Loucy (cell line): ENCODE data around the gene CCND1.

Source experiments
- H2AFZ ChIP-seq: fragments of 200-600 bp; sonication (generic); 2 replicates; pipeline ENCODE4 v1.6.0; 2016; ENCODE audit warnings: antibody characterized with exemption, mild to moderate bottlenecking, low read length, moderate library complexity
- H3F3A ChIP-seq: fragments of 200-600 bp; 2 replicates; pipeline ENCODE4 v1.6.0; 2016; ENCODE audit warnings: antibody characterized with exemption, low read depth, mild to moderate bottlenecking
- H3K27me3 ChIP-seq: fragments of 200-600 bp; sonication (generic); 2 replicates; pipeline ENCODE4 v1.6.1; 2014; ENCODE audit warnings: low read length, mild to moderate bottlenecking; ENCODE audit not compliant: insufficient read depth, poor library complexity, severe bottlenecking
- H3K36me3 ChIP-seq: fragments of 200-600 bp; sonication (generic); 2 replicates; pipeline ENCODE4 v1.6.1; 2016; ENCODE audit warnings: low read length; ENCODE audit not compliant: insufficient read depth
- H3K4me1 ChIP-seq: fragments of 200-600 bp; sonication (generic); 2 replicates; pipeline ENCODE4 v1.5.1; 2014; ENCODE audit warnings: low read length, mild to moderate bottlenecking; ENCODE audit not compliant: insufficient read depth, poor library complexity, severe bottlenecking
- H3K4me2 ChIP-seq: fragments of 200-600 bp; sonication (generic); 2 replicates; pipeline ENCODE4 v1.6.0; 2014; ENCODE audit warnings: antibody characterized with exemption, low read length, low read depth, mild to moderate bottlenecking; ENCODE audit not compliant: poor library complexity, severe bottlenecking
- H3K4me3 ChIP-seq: fragments of 200-600 bp; sonication (generic); 2 replicates; pipeline ENCODE4 v1.5.1; 2014; ENCODE audit warnings: low read length, mild to moderate bottlenecking, mixed read lengths; ENCODE audit not compliant: poor library complexity, severe bottlenecking
- H3K79me2 ChIP-seq: fragments of 200-600 bp; sonication (generic); 2 replicates; pipeline ENCODE4 v1.6.1; 2014; ENCODE audit warnings: low read length; ENCODE audit not compliant: insufficient read depth
- H3K9ac ChIP-seq: fragments of 200-600 bp; sonication (generic); 2 replicates; pipeline ENCODE4 v1.6.0; 2014; ENCODE audit warnings: mild to moderate bottlenecking, low read depth, low read length, moderate library complexity; ENCODE audit not compliant: poor library complexity, severe bottlenecking
- H3K9me2 ChIP-seq: fragments of 200-600 bp; sonication (generic); replicated peaks from 2 replicates; pipeline ENCODE4 v1.6.1; 2016; ENCODE audit warnings: low read depth, low read length, mixed read lengths
- H3K9me3 ChIP-seq: fragments of 200-600 bp; sonication (generic); 2 replicates; pipeline ENCODE4 v1.6.1; 2014; ENCODE audit warnings: mild to moderate bottlenecking, antibody characterized with exemption, low read length, low read depth; ENCODE audit not compliant: insufficient read depth
- H4K20me1 ChIP-seq: fragments of 200-600 bp; sonication (generic); 2 replicates; pipeline ENCODE4 v1.6.0; 2014; ENCODE audit warnings: antibody characterized with exemption, low read length, mild to moderate bottlenecking; ENCODE audit not compliant: insufficient read depth, poor library complexity, severe bottlenecking
- EZH2phosphoT487 ChIP-seq: fragments of 200-600 bp; IDR thresholded peaks from 2 replicates; pipeline ENCODE4 v1.6.1; 2018; ENCODE audit warnings: antibody characterized with exemption, mild to moderate bottlenecking, moderate library complexity, borderline replicate concordance
- TF ChIP-seq, protein P1 (sequence below): fragments of 200-600 bp; sonication (generic); conservative IDR thresholded peaks from 2 replicates; pipeline ENCODE4 v1.5.1; 2014; ENCODE audit warnings: mild to moderate bottlenecking, antibody characterized with exemption, low read length

CCND1 gene

DNA sequence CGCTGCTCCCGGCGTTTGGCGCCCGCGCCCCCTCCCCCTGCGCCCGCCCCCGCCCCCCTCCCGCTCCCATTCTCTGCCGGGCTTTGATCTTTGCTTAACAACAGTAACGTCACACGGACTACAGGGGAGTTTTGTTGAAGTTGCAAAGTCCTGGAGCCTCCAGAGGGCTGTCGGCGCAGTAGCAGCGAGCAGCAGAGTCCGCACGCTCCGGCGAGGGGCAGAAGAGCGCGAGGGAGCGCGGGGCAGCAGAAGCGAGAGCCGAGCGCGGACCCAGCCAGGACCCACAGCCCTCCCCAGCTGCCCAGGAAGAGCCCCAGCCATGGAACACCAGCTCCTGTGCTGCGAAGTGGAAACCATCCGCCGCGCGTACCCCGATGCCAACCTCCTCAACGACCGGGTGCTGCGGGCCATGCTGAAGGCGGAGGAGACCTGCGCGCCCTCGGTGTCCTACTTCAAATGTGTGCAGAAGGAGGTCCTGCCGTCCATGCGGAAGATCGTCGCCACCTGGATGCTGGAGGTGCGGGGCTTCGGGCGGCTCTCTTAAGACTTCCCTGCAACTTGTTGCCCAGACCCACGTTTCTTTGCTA, at the start of gene CCND1:
Gene CCND1, plus strand, starts transcription at position 162 of the 587 bp plus-strand sequence. Its CDS starts 158 bp downstream, at position 320.
- no peaks in the 10 kb centered on the region for H3K79me2 ChIP-seq
- no peaks in the 10 kb centered on the region for H3K27me3 ChIP-seq
- H3K4me1 ChIP-seq = no peaks in the 10 kb centered on the region
- no peaks in the 10 kb centered on the region for H3F3A ChIP-seq
- H3K4me2 ChIP-seq = peak within 1 kb of the TSS; percentile 64
- no peaks in the 10 kb centered on the region for H3K9me3 ChIP-seq
- TF ChIP-seq, protein P1, sequence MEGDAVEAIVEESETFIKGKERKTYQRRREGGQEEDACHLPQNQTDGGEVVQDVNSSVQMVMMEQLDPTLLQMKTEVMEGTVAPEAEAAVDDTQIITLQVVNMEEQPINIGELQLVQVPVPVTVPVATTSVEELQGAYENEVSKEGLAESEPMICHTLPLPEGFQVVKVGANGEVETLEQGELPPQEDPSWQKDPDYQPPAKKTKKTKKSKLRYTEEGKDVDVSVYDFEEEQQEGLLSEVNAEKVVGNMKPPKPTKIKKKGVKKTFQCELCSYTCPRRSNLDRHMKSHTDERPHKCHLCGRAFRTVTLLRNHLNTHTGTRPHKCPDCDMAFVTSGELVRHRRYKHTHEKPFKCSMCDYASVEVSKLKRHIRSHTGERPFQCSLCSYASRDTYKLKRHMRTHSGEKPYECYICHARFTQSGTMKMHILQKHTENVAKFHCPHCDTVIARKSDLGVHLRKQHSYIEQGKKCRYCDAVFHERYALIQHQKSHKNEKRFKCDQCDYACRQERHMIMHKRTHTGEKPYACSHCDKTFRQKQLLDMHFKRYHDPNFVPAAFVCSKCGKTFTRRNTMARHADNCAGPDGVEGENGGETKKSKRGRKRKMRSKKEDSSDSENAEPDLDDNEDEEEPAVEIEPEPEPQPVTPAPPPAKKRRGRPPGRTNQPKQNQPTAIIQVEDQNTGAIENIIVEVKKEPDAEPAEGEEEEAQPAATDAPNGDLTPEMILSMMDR = no peak
- TF ChIP-seq EZH2phosphoT487 = no peak
- no peaks in the 10 kb centered on the region for H4K20me1 ChIP-seq
- no peak within 1 kb of the TSS for H2AFZ ChIP-seq
- no peak within 1 kb of the TSS for H3K9ac ChIP-seq
- H3K36me3 ChIP-seq = no peaks in the 10 kb centered on the region
- H3K9me2 ChIP-seq = no peaks in the 10 kb centered on the region
- peak within 1 kb of the TSS; percentile 70 for H3K4me3 ChIP-seq

- H4K20me1 ChIP-seq = no peaks in the 10 kb centered on the region
- H3K9ac ChIP-seq = no peak overlapping the region
- H3F3A ChIP-seq = no peaks in the 10 kb centered on the region
- H3K9me3 ChIP-seq = no peaks in the 10 kb centered on the region
- no peaks in the 10 kb centered on the region for H3K4me1 ChIP-seq
- H2AFZ ChIP-seq = no peak overlapping the region
- no peaks in the 10 kb centered on the region for H3K27me3 ChIP-seq
- H3K79me2 ChIP-seq = no peaks in the 10 kb centered on the region
- H3K9me2 ChIP-seq = no peaks in the 10 kb centered on the region
- no peak overlapping the region for H3K4me2 ChIP-seq
- no peaks in the 10 kb centered on the region for H3K36me3 ChIP-seq
- TF ChIP-seq, protein P1 = no peak
- no peak for TF ChIP-seq EZH2phosphoT487
- H3K4me3 ChIP-seq = no peak overlapping the region
Measured at GRCh38 chr11:69592986-69593650, 47.8 kb upstream of the CCND1 start.

DNA sequence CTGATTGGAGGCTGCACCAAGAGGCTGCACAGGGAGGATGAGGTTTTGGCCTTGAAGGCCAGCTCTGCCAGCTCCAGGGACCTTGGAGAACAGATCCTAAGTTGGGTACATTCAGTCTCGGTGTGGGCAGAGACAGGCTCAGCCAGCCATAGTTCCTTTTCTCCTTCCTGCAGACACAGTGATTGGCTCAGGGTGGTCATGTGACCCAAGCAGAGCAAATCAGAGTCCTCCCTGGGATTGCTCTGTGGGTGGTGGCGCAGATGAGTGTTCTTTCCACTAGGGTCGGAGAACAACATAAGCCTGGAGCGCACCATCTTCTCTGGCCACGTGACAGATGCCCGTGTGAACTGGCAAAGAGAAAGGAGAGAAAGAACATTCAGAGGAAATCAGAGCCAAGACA, 47.1 kb upstream of the CCND1 start:
- H3K4me2 ChIP-seq = no peak overlapping the region
- no peaks in the 10 kb centered on the region for H3K9me2 ChIP-seq
- H3F3A ChIP-seq = no peaks in the 10 kb centered on the region
- H3K4me1 ChIP-seq = no peaks in the 10 kb centered on the region
- H3K9ac ChIP-seq = no peak overlapping the region
- no peak overlapping the region for H3K4me3 ChIP-seq
- TF ChIP-seq, protein P1 = no peak
- TF ChIP-seq EZH2phosphoT487 = no peak
- H2AFZ ChIP-seq = no peak overlapping the region; the same call in 1 of the 2 replicates
- H3K79me2 ChIP-seq = no peaks in the 10 kb centered on the region
- H3K9me3 ChIP-seq = no peaks in the 10 kb centered on the region
- no peaks in the 10 kb centered on the region for H3K36me3 ChIP-seq
- no peaks in the 10 kb centered on the region for H4K20me1 ChIP-seq
- no peaks in the 10 kb centered on the region for H3K27me3 ChIP-seq
